ENCODE data around the gene RINL.
"Not testable (repeated sequence)": the region's sequence is repeated elsewhere in the genome, so short reads cannot be mapped to it uniquely, and the experiment has no call there.

The RINL gene

GRCh38 chr19:38834104-38834490 lies 44.0 kb downstream of the RINL start:
- DNase-seq (ENCODE audit: low read depth), result no peak

DNA sequence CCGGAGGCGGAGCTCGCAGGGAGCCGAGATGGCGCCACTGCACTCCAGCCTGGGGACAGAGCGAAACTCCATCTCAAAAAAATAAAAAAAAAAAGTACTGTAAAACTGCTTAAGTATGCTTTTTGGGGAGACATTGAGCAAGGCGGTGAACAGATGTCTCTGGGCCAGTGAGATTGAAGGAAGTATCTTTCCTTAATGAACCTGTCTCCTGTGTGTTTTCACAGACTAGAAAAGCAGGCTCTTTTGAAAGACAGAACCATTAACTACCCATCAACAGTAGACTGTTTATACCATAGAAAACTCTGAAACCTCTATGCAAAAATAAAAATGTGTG lies 45.0 kb downstream of the RINL start:
- no peak for DNase-seq (ENCODE audit: low read depth)

DNA sequence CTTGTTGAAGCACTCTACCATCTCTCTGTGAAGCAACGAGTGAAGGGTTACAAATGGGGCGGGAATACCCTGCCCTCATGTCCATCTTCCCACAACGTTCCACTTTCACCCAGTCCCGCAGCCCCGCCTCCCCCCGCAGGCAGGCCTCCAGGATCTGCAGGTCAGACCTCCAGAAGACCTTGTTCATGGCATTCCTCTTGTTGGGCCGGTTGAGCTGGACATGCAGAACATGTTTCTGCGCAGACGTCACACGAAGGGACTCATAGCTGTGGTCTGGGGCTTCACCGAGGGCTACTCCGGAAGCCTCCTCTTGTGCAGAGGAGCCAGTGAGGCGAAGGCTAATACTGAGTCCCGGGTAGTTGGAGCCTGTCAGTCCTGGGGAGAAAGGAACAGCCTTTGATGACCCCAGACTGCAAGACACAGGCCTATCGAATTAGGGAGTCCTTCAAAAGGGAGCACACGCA lies 46.9 kb downstream of the RINL start:
- DNase-seq (ENCODE audit: low read depth), result no peak

DNA sequence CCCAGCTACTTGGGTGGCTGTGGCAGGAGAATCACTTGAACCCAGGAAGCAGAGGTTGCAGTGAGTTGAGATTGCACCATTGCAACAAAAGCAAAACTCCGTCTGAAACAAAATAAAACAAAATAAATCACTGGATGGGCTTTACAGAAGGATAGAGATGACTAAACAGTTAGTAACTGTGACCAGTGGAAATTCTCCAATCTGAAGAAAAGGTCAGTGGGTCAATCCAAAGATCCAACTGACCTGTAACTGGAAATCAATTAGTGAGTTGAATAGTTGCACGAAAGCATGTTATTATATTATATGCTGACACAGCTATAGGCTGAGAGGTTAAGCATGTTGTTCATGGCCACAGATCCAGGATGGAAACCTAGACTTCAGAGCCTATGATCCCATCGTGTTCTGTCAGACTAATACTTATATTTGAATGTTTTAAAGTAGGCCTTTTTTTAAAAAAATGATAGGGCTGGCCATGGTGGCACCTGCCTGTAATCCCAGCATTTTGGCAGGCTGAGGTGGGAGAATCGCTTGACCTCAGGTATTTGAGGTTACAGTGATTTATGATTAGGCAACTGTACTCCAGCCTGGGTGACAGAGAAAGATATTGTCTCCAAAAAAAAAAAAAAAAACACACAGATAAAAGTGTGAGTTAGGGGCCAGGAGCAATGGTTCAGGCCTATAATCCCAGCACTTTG lies 47.9 kb downstream of the RINL start:
- no peak for DNase-seq (ENCODE audit: low read depth)

- not testable (repeated sequence) for DNase-seq (ENCODE audit: low read depth)
Observed at GRCh38 chr19:38829203-38829602, 48.9 kb downstream of the RINL start.

DNA sequence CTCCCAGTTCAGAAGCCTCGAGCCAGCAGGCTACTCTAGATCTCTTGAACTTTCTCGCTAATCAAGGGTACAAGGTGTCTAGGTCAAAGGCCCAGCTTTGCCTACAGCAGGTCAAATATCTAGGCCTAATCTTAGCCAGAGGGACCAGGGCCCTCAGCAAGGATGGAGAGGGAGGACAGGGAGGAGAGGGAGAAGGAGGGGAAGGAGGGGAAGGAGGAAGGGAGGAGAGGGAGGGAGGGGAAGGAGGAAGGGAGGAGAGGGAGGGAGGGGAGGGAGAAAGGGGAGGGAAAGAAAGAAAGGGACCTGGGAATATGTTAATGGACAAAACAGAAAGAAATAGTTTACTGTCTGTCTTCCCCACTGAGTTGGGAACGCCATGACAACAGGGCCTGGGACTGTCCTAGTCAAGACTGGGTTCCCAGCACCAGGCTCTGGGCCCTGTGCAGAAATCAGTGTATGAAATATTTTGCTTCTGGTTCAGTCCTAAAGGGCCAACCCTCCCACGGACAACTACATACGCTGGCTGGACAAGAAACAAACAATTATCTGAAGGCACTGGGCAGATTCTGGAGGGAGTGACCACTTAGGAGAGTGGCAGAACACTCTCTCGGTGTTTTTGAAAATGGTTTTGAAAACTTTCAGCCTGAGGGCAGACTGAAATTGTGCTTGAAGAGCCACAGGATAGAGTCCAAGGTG lies 51.1 kb downstream of the RINL start:
- DNase-seq (ENCODE audit: low read depth), result no peak

DNA sequence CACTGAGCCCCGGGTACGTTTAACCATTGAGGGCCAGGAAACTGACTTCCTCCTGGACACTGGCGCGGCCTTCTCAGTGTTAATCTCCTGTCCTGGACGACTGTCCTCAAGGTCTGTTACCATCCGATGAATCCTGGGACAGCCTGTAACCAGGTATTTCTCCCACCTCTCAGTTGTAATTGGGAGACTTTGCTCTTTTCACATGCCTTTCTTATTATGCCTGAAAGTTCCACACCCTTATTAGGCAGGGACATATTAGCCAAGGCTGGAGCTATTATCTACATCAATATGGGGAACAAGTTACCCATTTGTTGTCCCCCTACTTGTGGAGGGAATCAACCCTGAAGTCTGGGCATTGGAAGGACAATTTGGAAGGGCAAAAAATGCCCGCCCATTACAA lies 52.1 kb downstream of the RINL start:
- DNase-seq (ENCODE audit: low read depth), result not testable (repeated sequence)

- DNase-seq (ENCODE audit: low read depth), result not testable (repeated sequence)
Observed at GRCh38 chr19:38821230-38821825, 56.7 kb downstream of the RINL start.

DNA sequence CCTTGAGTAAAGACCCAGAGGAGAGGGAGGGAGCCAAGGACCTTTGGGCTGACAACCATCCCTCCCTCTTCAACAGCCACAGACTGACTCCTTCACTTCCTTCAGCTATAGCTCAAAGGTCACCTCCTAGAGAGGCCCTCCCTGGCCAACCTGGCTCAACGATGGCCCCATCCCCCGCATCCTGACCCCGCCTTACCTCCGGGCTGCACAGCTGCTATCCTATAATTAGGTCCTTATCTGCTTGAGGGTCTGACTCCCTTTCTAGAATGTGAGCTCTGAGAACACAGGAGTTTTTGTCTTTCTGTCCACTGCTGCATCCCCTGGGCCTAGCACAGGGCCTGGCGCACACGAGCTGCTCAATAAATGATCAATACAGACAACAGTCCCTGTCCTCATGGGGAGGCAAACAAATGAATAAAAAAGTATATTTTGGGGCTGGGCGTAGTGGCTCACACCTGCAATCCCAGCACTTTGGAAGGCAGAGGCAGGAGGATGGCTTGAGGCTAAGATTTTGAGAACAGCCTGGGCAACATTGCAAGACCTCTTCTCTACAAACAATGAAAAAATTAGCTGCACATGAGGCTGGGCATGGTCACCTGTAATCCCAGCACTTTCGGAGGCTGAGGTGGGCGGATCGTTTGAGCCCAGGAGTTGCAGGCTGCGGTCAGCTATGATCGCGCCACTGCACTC lies 58.7 kb downstream of the RINL start:
- DNase-seq (ENCODE audit: low read depth), result no peak

Data from stimulated activated CD8-positive, alpha-beta memory T cell treated with anti-CD3 and anti-CD28 coated beads, Interleukin-4, amount 100 ng/mL, for 24 hours (primary cell).